ENCODE measurements around the gene MAGEA9B.
"Not testable (repeated sequence)": the region's sequence is repeated elsewhere in the genome, so short reads cannot be mapped to it uniquely, and the experiment has no call there.

MAGEA9B gene

DNA sequence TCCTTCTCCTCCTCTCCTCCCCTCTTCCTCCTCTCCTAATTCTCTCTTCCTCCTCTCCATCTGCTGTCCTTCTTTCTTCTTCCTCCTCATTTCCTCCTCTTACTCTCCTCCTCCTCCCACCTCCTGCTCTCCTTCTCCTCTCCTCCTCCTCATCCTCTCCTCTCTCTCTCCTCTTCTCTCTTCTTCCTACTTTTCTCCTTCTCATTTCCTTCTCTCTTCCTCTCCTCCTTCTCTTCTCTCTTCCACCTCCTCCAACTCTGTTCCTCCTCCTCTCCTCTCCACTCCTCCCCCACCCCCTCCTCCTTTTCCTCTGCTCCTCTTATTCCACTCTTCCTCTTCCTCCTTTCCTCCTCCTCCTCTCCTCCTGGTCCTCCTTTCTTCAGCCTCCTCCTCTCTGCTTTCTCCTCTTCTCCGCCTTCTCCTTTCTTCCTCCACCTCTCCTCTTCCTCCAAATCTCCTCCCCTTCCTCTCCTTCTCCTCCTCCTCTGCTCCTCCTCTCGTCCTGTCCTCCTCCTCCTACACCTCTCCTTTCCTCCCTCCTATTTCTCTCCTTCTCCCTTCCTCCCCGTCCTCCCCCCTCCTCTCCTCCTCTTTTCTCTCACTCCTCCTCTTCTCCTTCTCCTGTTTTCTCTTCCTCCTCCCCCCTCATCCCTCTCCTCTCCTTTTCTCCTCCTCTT is 52.2 kb downstream of the MAGEA9B start:
- not testable (repeated sequence) for DNase-seq (ENCODE audit: low read depth)

DNA sequence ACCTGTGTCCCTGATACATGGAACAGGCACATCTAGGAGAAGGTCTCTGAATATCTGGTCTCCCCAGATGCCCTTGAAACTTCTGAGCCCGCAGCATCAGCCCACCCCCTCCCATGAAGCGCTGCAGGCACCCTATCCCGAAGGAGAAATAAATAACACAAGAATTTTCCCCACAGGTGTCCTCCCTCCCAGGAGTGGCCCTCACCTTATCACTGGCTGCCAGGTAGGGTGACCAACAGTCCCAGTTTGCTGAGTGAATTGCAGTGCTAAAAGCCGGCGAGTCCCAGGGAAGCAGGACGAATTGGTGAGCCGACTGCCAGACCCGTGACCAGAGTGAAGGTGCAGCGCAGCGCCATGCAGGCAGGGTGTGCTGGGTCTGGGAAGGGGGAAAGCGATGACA is 53.3 kb downstream of the MAGEA9B start:
- DNase-seq (ENCODE audit: low read depth): not testable (repeated sequence)

DNA sequence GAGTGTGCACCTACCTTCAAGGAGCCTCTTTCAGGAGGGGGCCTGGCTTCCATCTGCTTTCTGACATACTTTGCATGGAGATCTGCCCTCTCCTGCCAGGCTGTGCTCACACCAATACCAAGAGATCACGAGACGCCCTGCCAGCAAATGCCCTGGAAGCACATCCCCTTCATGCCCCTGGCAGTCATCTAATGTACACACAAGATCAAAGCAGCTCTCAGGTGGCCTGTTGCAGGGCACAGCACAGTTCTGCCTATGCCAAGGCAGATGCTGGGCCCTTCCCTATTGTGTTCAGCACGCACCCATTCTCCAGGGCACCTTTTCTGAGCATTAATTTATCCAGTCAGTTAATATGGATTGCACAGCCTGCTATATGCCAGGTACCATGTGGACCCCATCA is 54.4 kb downstream of the MAGEA9B start:
- not testable (repeated sequence) for DNase-seq (ENCODE audit: low read depth)

Measured in iris pigment epithelial cell (primary cell).